Ovary (tissue), 9 donors: ENCODE data around the gene CRTAC1. TPM values are rescaled to one million over a fixed set of nuclear protein-coding genes. Genes with fewer than 3 reads are reported as not detected.
"Not testable (repeated sequence)": the region's sequence is repeated elsewhere in the genome, so short reads cannot be mapped to it uniquely, and the experiment has no call there.

Experiments
- DNase-seq, 5 donors: peaks; one replicate each; pipeline ENCODE4 v3.0.0-alpha.2; 2019 to 2020
- H3K27ac ChIP-seq, 2 donors: fragments of 200-600 bp; one replicate each; pipeline versions ENCODE4 v1.5.1 to v1.8.0; 2019 to 2022
- H3K27me3 ChIP-seq: fragments of 200-600 bp; one replicate; pipeline ENCODE4 v1.8.0; 2022
- H3K36me3 ChIP-seq: fragments of 200-600 bp; sonication (generic); one replicate; pipeline ENCODE4 v1.5.1; 2019
- H3K4me1 ChIP-seq: one replicate; pipeline ENCODE4 v1.8.1; 2013; ENCODE audit warnings: mild to moderate bottlenecking, moderate library complexity; ENCODE audit not compliant: insufficient read depth
- H3K4me3 ChIP-seq: fragments of 200-600 bp; sonication (generic); one replicate; pipeline ENCODE4 v1.5.1; 2017
- H3K9me3 ChIP-seq, 2 donors: fragments of 200-600 bp in 1 of 2; sonication (generic) in 1 of 2; one replicate each; pipeline versions ENCODE4 v1.5.1 to v1.8.1; 2013 to 2019; ENCODE audit warnings: mild to moderate bottlenecking in 1 of 2, moderate library complexity in 1 of 2
- CTCF ChIP-seq, 3 donors: fragments of 450-650 bp in 2 of 3; fragments of 200-600 bp in 1 of 3; IDR thresholded peaks; one replicate each; pipeline versions ENCODE4 v1.5.1 to v1.8.0; 2016 to 2022; ENCODE audit warnings: antibody characterized with exemption in 3 of 3, mild to moderate bottlenecking in 1 of 3
- EP300 ChIP-seq: sonication (generic); formaldehyde crosslinking; IDR thresholded peaks from one replicate; pipeline ENCODE4 v1.6.1; 2017; ENCODE audit warnings: antibody characterized with exemption
- POLR2A ChIP-seq: fragments of 450-650 bp; IDR thresholded peaks from one replicate; pipeline ENCODE4 v1.6.1; 2017; ENCODE audit warnings: antibody characterized with exemption, mild to moderate bottlenecking, moderate library complexity
- WGBS, 3 donors: extraction: QIAGEN DNeasy Blood & Tissue Kit in 1 of 3; methylation state at CpG; one replicate each; pipeline versions ENCODE4 v1.1.5 to v1.1.7; 2013 to 2017; 5-methylcytosine and 5-hydroxymethylcytosine counted together
- intact Hi-C, 4 donors: fragments of 100-400 bp; cut with DNase I; formaldehyde crosslinking; loops; one replicate each; pipeline versions ENCODE4 v1.11.0 to v1.15.1; 2022 to 2023
- polyA plus RNA-seq, 2 donors: library from polyadenylated mRNA; stranded (reverse); fragments of 200-250 nt in 1 of 2; fragments of 350-450 nt in 1 of 2; fragmentation: Illumina TruSeq in 1 of 2; extraction: RNeasy Lipid Tissue Mini Kit (QIAGEN cat#74804) in 1 of 2; gene quantifications; one replicate each; pipeline ENCODE4 v1.2.3, GENCODE V29; 2013 to 2014
- total RNA-seq, 7 donors: library from RNA; depleted of rRNA in 2 of 7; stranded (reverse); fragments of >200 nt in 2 of 7; fragmentation: NEBNext Ultra II Directional in 3 of 7; extraction: Animal tissue kit (Norgen Biotek cat#: 25700) in 3 of 7; gene quantifications; one replicate each; pipeline versions ENCODE4 v1.1.0 to v1.2.4, GENCODE V29; 2016 to 2023
- donor health status: DM: no; HTN: no; CAD: no; lungs with moderate emphysema.
- donor health status: DM: no; HTN: no; CAD: no.
- donor health status: Bipolar disorder and iron deficiency.
- donor health status: DM: yes; HTN: yes; CAD: no.
- donor health status: DM: no; HTN: no; CAD: no.
- donor health status: DM: yes; HTN: yes; CAD: no.

The CRTAC1 gene
- total and polyA plus RNA-seq, 9 donors, result 0.13 to 19.5 (median 1.6) TPM

- DNase-seq, result no peak
- Histone ChIP-seq H3K27me3 (no peaks in the 10 kb centered on the region), H3K4me1 (no peaks in the 10 kb centered on the region), H3K9me3 (no peaks in the 10 kb centered on the region), H3K4me3 (no peak overlapping the region), H3K27ac (no peak overlapping the region), H3K36me3 (no peaks in the 10 kb centered on the region)
- intact Hi-C loops, result no loop called here
- 79 to 90% (median 81%) methylated on average over 7 of the region's 7 CpGs for WGBS, 3 donors
- TF ChIP-seq EP300, result no peak
- no peak for TF ChIP-seq CTCF (IDR thresholded peaks at IDR 0.05)
These were observed 178.9 kb downstream of the CRTAC1 start for GRCh38 chr10:97851341-97852001.

GRCh38 chr10:97850446-97850845, 180.0 kb downstream of the CRTAC1 start:
- WGBS, 3 donors, result 11 to 14% (median 13%) methylated on average over 10 to 13 of the region's 13 CpGs
- Histone ChIP-seq H3K27ac (no peak overlapping the region), H3K9me3 (no peaks in the 10 kb centered on the region), H3K36me3 (no peaks in the 10 kb centered on the region), H3K4me3 (no peak overlapping the region), H3K4me1 (no peaks in the 10 kb centered on the region), H3K27me3 (no peaks in the 10 kb centered on the region)
- intact Hi-C loops, result no loop called here
- no peak for TF ChIP-seq POLR2A
- no peak for DNase-seq

GRCh38 chr10:97849687-97850402, 180.6 kb downstream of the CRTAC1 start, which contains the start of gene GOLGA7B:
TSS of gene GOLGA7B (plus strand) at chr10:97849843. CDS start at chr10:97850304, 461 bp downstream.
- no peak within 1 kb of the TSS for H3K27ac ChIP-seq
- H3K4me3 ChIP-seq, result peak within 1 kb of the TSS; percentile 37
- no peaks in the 10 kb centered on the region for H3K27me3 ChIP-seq
- H3K4me1 ChIP-seq, result no peaks in the 10 kb centered on the region
- H3K9me3 ChIP-seq, result no peaks in the 10 kb centered on the region
- 1 to 2% (median 1%) methylated on average over 28 to 79 of the region's 87 CpGs for WGBS, 3 donors
- H3K36me3 ChIP-seq, result no peaks in the 10 kb centered on the region
- TF ChIP-seq EP300 (no peak), POLR2A (no peak), CTCF (IDR thresholded peaks at IDR 0.05) (no peak)
- intact Hi-C loops, result no loop called here
- DNase-seq, result peak in 2 of 5 donors; percentile 24 to 50

- H3K4me3 ChIP-seq, result peak overlapping the region; percentile 37
- intact Hi-C loops, result no loop called here
- TF ChIP-seq POLR2A (no peak), CTCF (IDR thresholded peaks at IDR 0.05) (no peak), EP300 (no peak)
- no peak overlapping the region for H3K27ac ChIP-seq
- 8 to 9% (median 9%) methylated on average over 16 of the region's 16 CpGs for whole genome bisulfite sequencing, 3 donors
- no peaks in the 10 kb centered on the region for H3K9me3 ChIP-seq
- no peaks in the 10 kb centered on the region for H3K4me1 ChIP-seq
- no peak for DNase-seq
- no peaks in the 10 kb centered on the region for H3K36me3 ChIP-seq
- no peaks in the 10 kb centered on the region for H3K27me3 ChIP-seq
These were observed 181.2 kb downstream of the CRTAC1 start for GRCh38 chr10:97849103-97849686.

- Histone ChIP-seq H3K4me1 (no peaks in the 10 kb centered on the region), H3K9me3 (no peaks in the 10 kb centered on the region), H3K36me3 (no peaks in the 10 kb centered on the region), H3K27ac (no peak overlapping the region), H3K4me3 (no peak overlapping the region), H3K27me3 (no peaks in the 10 kb centered on the region)
- intact Hi-C loops, result no loop called here
- DNase-seq, result no peak
- TF ChIP-seq EP300 (no peak), CTCF (IDR thresholded peaks at IDR 0.05) (no peak), POLR2A (no peak)
- WGBS, 3 donors, result 88 to 93% (median 89%) methylated on average over 3 of the region's 3 CpGs
These were observed 185.7 kb downstream of the CRTAC1 start for GRCh38 chr10:97844678-97845077.

- H3K27me3 ChIP-seq, H3K4me3 ChIP-seq, H3K4me1 ChIP-seq, intact Hi-C loops, H3K9me3 ChIP-seq, DNase-seq, H3K36me3 ChIP-seq, H3K27ac ChIP-seq: not testable (repeated sequence)
- 83 to 95% (median 94%) methylated on average over 1 to 2 of the region's 2 CpGs for WGBS, 3 donors
These were observed 186.4 kb downstream of the CRTAC1 start for GRCh38 chr10:97843972-97844371.
